Measurements from ENCODE around the gene TMEM219. TPM values are rescaled to one million over a fixed set of nuclear protein-coding genes. Genes with fewer than 3 reads are reported as not detected.

The TMEM219 gene
- total RNA-seq, 2 donors from 2014 or later = 67.5 to 71.9 TPM

DNA sequence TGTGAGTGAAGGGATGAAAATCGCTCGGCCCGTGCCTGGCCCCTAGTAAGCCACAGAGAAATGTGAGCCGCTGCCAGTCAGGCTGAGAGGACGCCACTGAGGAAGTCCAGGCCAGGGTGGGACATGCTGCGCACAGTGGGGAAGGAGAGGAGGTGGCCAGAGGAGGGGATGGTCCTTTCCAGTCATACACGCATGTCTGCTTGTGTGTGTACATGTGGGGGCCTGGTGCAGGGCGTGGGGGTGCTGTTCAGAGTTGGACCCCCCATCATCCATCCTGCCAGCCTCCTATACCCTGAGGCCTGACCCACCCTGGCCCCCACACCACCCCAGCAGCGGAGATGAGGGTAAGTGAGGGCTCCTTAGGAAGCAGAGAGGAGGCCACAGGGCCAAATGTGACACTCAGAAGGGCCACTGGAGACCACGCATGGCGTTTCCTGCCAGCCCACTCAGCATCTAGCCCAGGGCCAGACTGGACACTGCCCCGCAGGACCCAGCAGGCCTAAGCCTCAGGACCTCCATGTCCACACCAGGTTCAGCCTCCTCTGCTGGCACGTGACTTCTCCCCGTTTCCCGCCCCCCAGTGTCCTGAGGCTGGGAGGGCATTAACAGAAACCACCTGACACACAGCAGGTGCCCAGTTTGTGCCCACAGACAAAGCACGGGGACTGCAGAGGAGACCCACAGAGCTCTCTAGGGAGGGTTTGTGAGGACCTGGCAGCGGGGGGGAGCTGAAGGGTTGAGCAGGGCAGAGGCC lies 42.0 kb downstream of the TMEM219 start:
- 81 to 87% methylated on average over 15 to 17 of the region's 17 CpGs for WGBS, 2 donors
- intact Hi-C loops (cut with DNase I) = loop anchor here (10.0 kb wide), 2 partner anchors 99 to 299 kb away; partner anchors contain the start of gene ASPHD1
- no peak for DNase-seq

DNA sequence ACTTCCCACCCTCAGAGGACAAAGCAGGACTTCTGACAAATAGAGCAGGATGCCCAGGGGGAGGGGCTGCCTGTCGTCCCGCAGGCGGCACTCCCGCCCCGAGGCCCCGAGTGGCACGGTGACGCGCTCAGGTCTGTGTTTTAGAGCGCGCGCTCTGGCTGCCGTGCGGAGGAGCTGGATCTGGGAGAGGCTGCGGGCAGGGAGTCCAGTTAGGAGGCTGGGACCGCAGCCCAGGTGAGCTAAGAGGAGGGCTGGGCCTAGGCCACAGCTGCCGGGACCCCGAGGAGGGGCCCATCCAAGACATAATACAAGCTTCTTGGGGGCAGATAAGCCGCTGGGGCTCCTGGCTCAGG lies 42.5 kb downstream of the TMEM219 start:
- Histone ChIP-seq H3K9me3 (no peaks in the 10 kb centered on the region), H3K27me3 (no peaks in the 10 kb centered on the region), H3K27ac (no peak overlapping the region), H3K36me3 (replicated peaks in 1 of 2; ENCODE audit: insufficient read depth in 1 of 2, low read depth in 2 of 2) (no peaks in the 10 kb centered on the region), H3K4me1 (peaks cover 10% of the 10 kb centered on the region), H3K4me3 (no peak overlapping the region)
- TF ChIP-seq, protein P1, sequence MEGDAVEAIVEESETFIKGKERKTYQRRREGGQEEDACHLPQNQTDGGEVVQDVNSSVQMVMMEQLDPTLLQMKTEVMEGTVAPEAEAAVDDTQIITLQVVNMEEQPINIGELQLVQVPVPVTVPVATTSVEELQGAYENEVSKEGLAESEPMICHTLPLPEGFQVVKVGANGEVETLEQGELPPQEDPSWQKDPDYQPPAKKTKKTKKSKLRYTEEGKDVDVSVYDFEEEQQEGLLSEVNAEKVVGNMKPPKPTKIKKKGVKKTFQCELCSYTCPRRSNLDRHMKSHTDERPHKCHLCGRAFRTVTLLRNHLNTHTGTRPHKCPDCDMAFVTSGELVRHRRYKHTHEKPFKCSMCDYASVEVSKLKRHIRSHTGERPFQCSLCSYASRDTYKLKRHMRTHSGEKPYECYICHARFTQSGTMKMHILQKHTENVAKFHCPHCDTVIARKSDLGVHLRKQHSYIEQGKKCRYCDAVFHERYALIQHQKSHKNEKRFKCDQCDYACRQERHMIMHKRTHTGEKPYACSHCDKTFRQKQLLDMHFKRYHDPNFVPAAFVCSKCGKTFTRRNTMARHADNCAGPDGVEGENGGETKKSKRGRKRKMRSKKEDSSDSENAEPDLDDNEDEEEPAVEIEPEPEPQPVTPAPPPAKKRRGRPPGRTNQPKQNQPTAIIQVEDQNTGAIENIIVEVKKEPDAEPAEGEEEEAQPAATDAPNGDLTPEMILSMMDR (IDR thresholded peaks at IDR 0.05) = no peak
- no peak for TF ChIP-seq POLR2A (IDR thresholded peaks at IDR 0.05)
- ATAC-seq = no peak
- intact Hi-C loops (cut with DNase I) = loop anchor here (10.0 kb wide), 2 partner anchors 100 to 300 kb away; partner anchors contain the start of gene ASPHD1
- no peak for DNase-seq
- 61 to 69% methylated on average over 4 to 18 of the region's 19 CpGs for WGBS, 2 donors

More for the DNA sequence above, 42.0 kb downstream of the TMEM219 start:
- Histone ChIP-seq H3K9me3 (no peaks in the 10 kb centered on the region), H3K4me3 (no peak overlapping the region), H3K36me3 (replicated peaks in 1 of 2; ENCODE audit: insufficient read depth in 1 of 2, low read depth in 2 of 2) (no peaks in the 10 kb centered on the region), H3K27ac (no peak overlapping the region), H3K4me1 (peaks cover 10% of the 10 kb centered on the region), H3K27me3 (no peaks in the 10 kb centered on the region)
- no peak for TF ChIP-seq POLR2A (IDR thresholded peaks at IDR 0.05)
- TF ChIP-seq, protein P1 (IDR thresholded peaks at IDR 0.05) = no peak
- no peak for ATAC-seq

DNA sequence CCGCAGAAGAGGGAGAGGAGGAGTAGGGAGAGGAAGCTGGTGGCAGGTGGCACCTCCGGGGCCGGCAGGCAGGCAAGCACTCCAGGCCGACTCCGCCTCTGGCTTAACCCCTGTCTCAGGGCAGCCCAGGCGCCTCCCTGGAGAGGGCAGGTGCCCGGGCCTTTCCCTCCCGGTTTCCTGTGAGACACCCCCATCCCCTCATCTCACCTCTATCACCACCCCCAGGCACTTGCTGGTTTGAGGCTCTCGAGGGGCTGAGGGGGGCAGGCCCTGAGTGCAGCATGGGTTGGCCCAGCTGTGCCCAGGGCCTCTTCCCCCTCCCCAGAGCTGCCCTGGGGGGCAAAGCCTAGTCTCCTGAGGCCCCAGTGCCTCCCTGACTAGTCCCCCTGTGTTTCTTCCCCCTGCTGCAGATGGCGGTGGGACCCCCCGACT lies 42.9 kb downstream of the TMEM219 start:
- TF ChIP-seq POLR2A (IDR thresholded peaks at IDR 0.05) = no peak
- TF ChIP-seq, protein P1 (IDR thresholded peaks at IDR 0.05) = no peak
- intact Hi-C loops (cut with DNase I) = loop anchor here (10.0 kb wide), 2 partner anchors 100 to 300 kb away; partner anchors contain the start of gene ASPHD1
- ATAC-seq (no peak), DNase-seq (no peak)
- no peak overlapping the region for H3K27ac ChIP-seq
- H3K9me3 ChIP-seq = no peaks in the 10 kb centered on the region
- no peak overlapping the region for H3K4me3 ChIP-seq
- H3K27me3 ChIP-seq = peaks cover 0 to 3% of the 10 kb centered on the region in 2 donors
- peaks cover 10% of the 10 kb centered on the region for H3K4me1 ChIP-seq
- H3K36me3 ChIP-seq (replicated peaks in 1 of 2; ENCODE audit: insufficient read depth in 1 of 2, low read depth in 2 of 2) = no peaks in the 10 kb centered on the region
- WGBS, 2 donors = 37 to 51% methylated on average over 10 to 11 of the region's 11 CpGs

DNA sequence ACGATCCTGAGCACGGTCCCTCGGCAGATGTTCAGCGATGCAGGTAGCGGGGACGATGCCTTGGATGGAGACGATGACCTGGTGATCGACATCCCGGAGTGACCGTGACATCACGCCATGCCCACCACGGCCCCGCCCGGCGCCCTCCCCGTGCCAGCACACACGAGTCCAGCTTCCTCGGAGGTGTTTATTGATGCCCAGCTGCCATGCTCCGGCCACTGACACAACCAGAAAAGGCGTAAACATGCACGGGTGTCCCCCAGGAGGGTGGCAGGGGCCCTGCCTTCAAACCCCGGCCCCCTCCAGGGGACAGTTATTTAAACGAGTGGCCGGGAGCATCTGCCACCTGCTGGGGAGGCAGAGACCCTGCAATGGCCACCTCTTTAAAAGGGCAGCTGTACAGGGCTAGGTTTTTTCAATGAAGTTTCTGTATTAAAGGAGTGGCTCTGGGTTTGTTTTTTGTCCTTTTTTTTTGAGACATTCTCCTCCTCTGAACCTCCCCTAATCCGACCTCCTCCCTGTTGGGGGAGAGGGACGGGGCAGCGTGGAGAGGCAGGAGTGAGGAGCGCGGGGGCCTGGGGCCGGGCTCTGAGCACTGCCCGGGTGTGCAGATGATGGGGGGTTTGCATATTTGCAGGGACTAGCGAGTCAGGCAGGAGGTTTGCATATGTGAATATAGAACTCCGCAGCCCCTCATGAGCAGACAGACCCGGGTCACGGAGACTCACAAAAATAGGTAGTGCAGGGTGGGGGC lies 43.6 kb downstream of the TMEM219 start:
- Histone ChIP-seq H3K4me1 (peaks cover 17% of the 10 kb centered on the region), H3K27ac (no peak overlapping the region), H3K27me3 (peaks cover 3 to 10% of the 10 kb centered on the region in 2 donors), H3K9me3 (no peaks in the 10 kb centered on the region), H3K4me3 (no peak overlapping the region), H3K36me3 (replicated peaks in 1 of 2; ENCODE audit: insufficient read depth in 1 of 2, low read depth in 2 of 2) (no peaks in the 10 kb centered on the region)
- peak; percentile 58 for ATAC-seq
- intact Hi-C loops (cut with DNase I) = loop anchor here (10.0 kb wide), 2 partner anchors 101 to 301 kb away; partner anchors contain the start of gene ASPHD1
- 49 to 54% methylated on average over 18 to 34 of the region's 35 CpGs for WGBS, 2 donors
- DNase-seq = peak; percentile 36 to 50 (median 41)
- TF ChIP-seq, protein P1 (IDR thresholded peaks at IDR 0.05) = peak; percentile 72 to 79 (median 74)
- TF ChIP-seq POLR2A (IDR thresholded peaks at IDR 0.05) = no peak
